Skin of body (tissue), 2 donors: ENCODE results near the gene GLRX2. TPM values are rescaled to one million over a fixed set of nuclear protein-coding genes. Genes with fewer than 3 reads are reported as not detected.
A peak's percentile ranks its signal among the peaks of the same experiment; 100 is the strongest.

Source experiments
- DNase-seq: peaks from one replicate; lab custom pipeline; 2025; lab: John Stamatoyannopoulos, UW
- total RNA-seq: library from RNA; depleted of rRNA; stranded (reverse); fragments of >200 nt; gene quantifications from one replicate; pipeline ENCODE4 v1.2.3, GENCODE V29; 2014

Gene GLRX2
- total RNA-seq, 1 donor from 2014 or later: 4.9 TPM

DNA sequence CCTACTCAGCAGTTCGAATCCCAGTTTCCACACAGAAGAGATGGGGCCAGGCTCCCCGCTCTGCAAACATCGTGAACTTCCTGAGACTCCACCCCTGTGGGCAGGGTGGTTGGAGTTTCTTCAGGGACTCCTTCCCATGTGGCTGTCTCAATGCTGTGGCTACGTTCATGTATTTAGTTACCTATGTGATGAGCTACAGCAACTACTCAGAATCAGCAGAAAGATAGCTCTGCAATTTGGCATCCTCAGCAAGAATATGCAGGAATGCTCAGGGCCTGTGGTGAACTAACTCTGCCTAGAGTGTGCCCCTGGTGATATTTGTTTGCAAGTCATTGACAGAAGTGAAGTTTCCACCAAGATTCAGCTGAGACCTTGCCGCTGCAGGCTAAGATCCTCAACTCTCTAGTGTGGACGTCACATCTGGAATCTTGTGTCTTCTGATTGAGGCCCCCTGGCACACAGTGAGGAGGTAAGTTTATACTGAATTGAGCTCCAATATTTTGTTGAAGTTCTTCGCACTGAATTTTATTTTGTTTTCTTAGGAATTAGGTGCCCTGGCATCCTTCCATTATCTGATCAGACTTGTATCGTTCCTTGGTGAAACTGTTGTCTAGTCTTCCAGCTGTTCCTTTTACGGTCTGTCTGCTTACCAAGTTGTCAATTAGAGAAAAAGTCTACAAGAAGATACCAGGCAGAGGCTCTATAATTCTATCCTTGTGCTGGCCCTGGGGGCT is 8.2 kb upstream of the GLRX2 start:
- no peak for DNase-seq

DNA sequence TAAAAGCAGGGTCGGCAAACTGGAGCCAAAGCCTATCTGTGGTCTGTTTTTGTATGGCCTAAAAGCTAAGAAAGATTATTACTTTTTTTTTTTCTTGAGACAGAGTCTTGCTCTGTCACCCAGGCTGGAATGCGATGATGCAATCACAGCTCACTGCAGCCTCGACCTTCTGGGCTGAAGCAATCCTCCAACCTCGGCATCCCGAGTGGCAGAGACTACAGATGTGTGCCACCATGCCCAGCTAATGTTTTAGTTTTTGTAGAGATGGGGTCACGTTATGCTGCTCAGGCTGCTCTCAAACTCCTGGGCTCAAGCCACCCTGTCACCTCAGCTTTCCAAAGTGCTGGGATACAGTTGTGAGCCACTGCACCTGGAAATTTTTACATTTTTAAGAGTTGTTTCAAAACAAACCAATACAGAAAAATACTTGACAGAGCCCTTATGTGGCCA is 6.5 kb upstream of the GLRX2 start:
- DNase-seq: no peak

DNA sequence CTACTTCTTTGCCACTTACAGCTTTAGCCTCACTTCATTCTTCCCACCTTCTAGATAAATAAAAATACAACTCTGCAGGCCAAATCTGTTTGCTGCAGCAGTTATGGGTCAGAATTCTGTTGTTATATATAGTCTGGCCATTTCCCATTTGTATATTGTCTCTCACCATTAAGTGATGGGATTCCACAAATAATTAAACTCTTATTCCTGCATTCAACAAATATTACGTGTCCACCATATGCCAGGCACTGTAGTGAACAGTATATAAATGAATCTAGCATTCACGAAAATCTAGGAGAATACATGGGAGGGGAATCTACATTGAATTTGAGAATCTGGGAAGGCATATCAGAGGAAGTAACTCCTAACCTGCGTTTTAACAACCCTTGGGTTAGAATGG is 5.7 kb upstream of the GLRX2 start:
- DNase-seq: no peak

DNA sequence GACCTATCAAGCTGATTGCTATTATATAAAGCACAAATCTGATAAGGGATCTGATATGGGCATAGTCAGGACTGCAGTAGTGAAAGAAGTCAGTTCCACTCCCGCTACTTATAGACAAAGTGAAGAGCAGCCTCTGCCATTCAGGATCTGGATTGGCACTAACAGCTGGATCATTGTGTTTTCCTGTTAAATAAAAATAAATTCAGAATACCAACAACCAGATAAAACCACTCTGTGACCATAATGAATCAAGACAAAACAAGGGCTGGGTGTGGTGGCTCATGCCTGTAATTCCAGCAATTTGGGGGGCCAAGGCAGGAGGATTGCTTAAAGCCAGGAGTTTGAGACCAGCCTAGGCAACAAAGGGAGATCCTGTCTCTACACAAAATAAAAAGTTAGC is 5.0 kb upstream of the GLRX2 start:
- DNase-seq: no peak

DNA sequence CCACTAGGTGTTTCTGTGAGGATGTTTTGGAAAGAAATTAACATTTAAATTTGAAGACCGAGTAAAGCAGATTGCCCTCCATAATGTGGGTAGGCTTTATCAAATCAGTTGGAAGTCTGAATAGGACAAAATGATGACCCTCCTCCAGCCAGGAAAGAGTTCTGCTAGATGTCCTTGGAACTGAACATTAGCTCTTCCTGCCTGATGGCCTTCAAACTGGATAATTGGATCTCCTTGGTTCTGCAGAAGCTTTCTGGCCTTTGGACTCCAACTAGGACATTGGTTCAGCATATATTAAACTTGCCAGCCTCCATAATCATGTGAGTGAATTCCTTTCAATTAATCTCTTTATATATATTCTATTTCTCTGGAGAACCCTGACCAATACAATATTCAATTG is 4.4 kb upstream of the GLRX2 start:
- no peak for DNase-seq

DNA sequence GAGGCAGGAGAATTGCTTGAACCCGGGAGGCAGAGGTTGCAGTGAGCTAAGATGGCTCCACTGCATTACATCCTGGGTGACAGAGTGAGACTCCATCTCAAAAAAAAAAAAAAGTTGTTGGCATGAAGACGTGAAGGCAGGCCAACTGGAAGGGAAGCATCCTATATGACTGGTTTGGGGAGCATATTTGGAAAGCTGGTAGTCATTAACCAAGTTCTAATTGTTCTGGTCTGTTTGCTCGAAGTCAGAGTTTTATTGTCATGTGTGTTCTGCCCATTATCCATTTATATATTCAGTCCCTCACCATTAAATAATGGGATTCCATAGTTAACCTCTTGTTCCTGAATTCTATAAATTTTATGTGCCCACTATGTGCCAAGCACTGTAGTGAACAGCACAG is 3.3 kb upstream of the GLRX2 start:
- DNase-seq: no peak

DNA sequence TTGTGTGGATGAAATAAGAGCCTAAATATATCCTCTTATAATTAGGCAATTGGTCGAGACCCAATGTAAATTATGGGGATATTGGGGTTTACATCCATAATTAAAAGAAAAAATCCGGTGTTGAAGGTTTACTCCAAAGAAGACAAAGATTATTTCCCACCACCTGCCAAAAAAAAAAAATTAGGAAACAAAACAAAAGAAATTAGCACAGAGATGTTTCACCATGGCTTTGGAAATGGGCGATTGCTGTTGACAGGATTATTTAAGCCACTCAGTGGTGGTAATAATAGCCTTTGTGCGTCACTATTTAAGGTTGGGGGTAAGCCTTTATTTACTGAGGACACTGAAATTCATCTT is 585 bp upstream of the GLRX2 start:
- DNase-seq: no peak

DNA sequence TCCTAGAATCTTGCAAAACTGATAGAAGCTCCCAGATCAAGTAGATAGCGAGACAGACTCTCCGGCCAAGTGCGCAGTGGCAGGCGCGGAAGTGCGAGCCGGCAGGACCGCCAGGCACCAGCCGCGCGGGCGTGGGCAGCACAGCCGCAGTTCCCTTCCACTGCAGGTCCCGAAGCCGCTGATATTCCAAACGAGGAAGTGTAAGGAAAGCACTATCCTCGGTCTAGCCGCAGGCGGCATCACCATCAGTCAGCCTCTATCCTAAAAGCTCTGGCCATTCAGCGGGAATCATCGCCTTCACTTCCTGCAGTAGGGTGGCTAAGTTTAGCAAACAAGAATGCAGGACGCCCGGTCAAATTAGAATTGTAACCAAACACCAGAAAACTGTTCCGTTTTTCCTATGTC is 710 bp downstream of the GLRX2 start:
- peak; percentile 59 for DNase-seq

DNA sequence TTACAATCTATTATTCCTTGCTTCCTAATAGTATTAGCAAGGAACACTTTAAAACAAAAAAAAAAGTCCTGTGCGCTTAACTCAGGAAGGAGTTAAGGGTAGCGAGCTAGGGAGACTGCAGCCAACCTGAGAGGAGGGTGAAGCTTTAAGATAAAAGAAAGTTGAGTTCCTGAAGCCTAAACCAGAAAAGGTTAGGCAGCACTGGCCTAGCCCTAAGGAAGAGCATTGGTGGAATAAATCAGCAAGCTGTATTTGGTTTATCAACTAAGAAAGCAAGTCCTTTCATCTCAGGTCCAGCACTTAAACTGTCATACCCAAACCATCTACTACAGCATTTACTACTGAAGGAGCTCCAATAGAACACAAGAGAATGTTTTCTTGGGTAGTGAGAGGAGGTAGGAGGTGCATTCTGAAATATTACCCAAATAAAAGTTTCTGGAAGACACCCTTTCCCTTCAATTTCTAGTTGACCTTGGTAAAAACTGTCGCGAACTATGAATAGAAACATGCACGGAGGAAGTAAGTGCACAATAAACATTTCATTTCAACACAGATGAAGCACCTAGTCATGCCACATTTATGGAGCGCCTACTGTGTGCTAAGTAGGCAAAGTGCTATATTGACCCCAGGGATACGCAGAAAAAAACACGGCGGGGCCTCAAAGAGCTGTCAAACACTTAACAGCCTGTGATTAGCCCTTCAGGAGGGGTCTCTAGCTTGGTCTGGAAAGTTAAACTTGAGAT is 1.3 kb downstream of the GLRX2 start:
- no peak for DNase-seq

DNA sequence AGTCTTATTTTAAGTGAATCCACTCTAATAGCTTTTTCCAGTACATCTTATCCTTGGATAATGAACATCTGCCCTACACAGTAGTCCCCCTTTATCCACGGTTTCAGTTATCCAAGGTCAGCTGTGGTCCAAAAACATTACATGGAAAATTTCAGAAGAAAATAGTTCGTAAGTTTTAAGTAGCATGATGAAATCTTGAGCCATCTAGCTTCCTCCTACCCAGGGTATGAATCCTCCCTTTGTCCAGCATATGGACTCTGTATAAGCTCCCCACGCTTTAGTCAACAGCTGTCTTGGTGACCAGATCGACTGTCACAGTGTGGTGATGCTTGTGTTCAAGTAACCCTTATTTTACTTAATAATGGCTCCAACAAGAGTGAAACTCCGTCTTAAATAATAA is 2.6 kb downstream of the GLRX2 start:
- DNase-seq: no peak

DNA sequence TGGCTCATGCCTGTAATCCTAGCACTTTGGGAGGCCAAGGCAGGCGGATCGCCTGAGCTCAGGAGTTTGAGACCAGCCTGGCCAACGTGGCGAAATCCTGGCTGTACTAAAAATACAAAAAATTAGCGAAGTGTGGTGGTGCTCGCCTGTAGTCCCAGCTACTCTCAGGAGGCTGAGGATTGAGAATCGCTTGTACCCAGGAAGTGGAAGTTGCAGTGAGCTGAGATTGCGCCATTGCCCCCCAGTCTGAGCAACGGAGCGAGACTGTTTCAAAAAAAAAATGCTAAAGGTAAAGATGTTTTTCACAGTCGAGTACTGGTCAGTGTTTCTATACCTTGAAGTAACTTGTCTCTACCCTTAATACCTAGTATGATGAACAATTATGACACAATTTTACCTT is 11.1 kb downstream of the GLRX2 start:
- DNase-seq: no peak

DNA sequence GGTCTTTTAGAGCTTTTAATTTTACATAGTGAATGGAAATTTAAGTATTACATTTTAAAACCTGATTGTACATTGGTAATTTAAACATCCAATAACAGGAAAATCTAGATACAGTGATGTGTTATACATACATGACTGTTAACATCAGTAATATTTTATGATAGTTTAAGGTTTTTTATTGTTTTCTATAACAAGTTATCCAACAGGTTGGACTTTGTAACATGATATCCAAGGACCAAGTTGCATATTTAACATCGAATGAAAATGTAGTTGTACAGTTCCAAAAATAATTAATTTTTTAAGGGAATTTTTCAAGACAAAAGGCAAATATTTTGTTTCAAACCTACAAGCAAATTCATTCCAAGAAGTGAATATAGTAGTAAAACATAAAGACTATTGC is 14.3 kb downstream of the GLRX2 start:
- no peak for DNase-seq

DNA sequence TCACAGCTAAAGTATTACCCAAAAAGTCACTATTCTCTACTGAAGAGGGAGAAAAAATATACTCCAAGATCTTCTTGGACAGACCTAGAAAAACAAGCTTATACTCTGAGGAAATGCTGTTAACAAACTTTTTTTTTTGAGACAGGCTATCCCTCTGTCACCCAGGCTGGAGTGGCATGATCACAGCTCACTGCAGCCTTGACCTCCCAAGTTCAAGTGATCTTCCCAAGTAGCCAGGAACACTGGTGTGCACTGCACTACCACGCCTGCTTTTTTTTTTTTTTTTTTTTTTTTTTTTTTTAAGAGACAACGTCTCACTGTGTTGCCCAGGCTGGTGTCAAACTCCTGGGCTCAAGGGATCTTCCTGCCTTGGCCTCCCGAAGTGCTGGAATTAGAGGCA is 17.3 kb downstream of the GLRX2 start:
- no peak for DNase-seq

DNA sequence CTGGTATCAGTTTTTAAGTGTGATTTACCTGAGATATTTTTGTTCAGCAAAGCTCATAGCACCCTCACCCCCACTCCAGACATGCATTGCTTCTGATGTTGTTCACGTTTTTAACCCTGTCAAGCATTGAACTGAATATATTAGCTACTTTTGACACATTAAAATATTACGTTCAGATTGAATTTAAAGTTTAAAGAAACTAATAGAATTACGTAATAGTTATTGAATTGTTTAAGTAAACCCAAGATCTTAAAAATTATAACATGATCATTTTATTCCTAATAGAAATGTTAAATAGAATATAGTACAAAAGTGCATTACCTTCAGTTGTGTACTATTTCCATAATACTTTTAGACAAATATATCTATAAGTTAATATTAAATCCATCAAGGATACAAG is 18.9 kb downstream of the GLRX2 start:
- no peak for DNase-seq

DNA sequence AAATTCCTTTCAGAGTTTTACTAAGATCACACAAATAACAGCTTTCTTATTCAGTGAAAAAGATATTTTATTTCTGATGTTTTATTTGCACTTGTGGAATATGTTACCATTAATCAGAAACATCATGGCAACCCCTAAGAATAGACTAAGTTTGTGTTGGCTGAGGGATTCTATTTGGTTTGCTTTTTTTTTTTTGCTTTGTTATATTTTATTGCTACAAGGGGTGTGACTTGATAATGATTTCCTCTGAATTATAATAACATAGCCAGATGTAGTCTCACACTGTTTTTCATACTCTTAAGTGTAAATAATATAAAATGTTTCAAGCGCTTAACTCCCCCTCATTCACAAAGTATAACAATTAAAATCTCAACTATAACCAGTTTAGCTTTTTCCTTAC is 20.0 kb downstream of the GLRX2 start:
- DNase-seq: no peak

DNA sequence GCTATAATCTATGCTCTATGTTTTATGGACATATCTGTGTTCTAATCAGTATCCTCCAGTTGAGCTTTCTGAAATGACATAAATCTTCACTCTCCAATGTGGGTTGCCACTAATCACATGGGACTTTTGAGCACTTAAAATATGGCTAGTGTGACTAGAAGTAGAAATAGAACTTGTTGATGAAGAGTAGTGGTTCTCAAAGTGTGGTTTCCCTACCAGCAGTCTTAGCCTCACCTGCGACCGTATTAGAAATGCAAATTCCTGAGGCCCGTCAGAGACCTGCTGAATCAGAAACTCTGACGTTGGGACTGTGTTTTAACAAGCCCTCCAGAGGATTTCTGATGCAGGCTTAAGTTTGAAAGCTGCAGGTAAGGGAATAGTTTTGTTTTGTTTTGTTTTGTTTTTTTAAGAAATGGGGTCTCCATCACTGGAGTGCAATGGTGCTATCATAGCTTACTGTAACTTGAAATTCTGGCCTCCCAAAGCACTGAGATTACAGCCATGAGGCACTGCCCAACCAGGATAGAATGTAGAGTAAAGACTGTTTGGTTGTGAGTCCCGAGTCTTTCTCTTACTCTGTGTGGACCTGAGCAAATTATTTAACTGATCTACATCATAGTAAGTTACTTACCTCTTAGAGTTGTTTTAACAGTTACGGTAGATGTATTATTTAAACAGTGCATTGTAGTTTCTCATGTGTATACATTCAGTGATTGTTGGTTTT is 21.7 kb downstream of the GLRX2 start:
- DNase-seq: no peak

DNA sequence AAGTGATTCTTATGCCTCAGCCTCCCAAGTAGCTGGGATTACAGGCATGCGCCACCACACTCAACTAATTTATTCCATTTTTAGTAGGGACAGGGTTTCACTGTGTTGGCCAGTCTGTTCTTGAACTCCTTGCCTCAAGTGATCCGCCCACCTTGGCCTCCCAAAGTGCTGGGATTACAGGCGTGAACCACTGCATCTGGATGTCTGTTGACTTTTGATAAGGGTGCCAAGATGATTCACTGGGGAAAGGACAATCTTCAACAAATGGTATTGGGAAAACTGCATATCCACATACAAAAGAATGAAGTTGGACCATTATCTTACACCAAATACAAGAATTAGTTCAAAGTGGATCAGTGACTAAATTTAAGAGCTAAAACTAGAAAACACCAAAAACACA is 26.0 kb downstream of the GLRX2 start:
- DNase-seq: no peak

DNA sequence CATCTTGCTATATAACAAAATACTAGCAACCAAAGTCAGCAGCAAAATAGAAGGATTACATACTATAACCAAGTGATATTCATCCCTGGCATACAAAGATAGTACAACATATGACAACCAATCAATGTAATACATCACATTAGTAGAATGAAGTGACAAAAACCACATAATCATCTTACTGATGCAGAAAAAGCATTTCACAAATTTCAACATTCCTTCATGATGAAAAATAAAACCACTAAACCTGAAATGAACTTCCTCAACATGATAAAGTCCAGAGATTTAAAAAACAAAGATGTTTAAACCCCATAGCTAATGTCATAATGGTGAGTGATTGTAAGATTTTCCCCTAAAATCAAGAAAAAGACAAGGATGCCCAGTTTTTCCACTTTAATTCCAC is 27.2 kb downstream of the GLRX2 start:
- no peak for DNase-seq

DNA sequence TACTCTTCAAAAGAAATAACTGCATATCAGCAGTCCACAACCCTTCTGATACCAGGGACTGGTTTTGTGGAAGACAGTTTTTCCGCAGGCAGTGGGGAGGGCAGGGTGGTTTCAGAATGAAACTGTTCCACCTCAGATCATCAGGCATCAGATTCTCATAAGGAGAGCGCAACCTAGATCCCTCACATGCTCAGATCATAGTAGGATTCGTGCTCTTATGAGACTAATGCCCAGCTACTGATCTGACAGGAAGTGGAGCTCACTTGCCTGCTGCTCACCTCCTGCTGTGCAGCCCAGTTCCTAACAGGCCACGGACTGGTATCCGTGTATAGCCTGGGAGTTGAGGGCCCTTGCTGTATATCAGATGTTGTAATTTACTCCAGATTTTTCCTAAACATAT is 34.3 kb downstream of the GLRX2 start:
- no peak for DNase-seq

DNA sequence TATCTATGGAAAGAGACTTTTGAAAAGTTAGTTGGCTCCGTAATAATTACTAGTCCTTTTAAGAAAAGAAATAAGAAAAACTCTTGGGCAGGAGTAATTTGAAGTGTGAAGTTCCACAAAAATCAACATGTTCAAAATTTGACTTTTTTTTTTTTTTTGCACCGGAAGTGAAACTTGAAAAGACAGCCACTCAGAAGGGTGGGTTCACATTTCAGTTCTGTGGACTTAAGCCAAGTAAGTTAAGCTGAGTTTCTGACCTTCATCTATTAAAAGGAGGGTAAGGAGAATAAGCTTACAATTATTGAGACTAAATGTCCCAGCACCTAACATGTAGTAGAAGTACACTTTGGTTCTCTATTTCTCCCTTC is 34.8 kb downstream of the GLRX2 start:
- DNase-seq: no peak

DNA sequence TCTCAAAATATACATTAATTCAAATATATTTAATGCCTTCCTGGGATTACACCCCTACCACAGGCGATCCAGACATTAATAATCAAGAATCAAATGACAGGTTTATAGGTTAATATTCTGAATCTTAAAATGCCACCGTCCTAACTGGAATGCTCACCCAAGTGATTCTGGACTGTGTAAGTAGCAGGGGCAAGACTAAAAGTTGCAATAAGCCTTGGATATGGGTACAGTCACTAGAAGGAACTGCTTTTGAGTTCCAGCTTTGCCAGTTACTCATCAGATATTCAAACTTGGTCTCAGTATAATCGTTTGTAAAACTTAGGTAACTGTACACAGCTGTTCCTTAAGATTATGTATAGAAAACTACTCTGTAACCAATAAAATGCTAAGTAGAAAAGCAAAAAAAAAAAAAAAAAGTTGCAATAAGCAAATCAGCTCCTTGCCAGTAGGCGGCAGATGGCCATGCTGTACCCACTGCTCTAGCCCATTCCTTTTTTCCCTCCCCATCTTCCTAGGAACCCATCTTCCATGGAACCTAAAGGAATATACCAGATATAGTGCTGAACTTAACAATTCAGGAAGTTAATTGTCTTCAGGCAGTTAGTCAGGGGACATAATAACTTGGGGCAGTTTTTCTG is 35.3 kb downstream of the GLRX2 start:
- DNase-seq: no peak

DNA sequence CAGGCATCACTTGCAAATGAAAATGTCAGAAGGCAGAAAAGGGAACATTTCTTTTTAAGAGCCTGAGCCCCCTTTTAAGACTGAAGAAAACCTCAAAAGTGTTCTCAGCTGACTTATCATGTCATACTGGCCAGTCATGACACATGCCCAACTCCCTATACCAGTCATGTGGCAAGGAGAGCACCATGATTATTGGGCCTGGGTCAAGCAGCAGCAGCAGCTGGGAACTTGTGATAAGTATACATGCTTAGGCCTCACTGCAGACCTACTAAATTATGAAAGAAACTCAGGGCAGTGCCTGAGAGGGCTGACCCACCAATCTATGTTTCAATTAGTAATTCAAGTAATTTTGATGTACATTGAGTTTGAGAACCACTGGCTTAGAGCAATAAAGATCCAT is 37.2 kb downstream of the GLRX2 start:
- DNase-seq: no peak
